KG1 (cell line): ENCODE data around the gene ERCC2.

Experiments used
- DNase-seq: peaks from one replicate; lab custom pipeline; 2025; lab: John Stamatoyannopoulos, UW

Gene ERCC2

GRCh38 chr19:45303269-45304060, 66.9 kb downstream of the ERCC2 start:
- no peak for DNase-seq

GRCh38 chr19:45302416-45302815, 68.0 kb downstream of the ERCC2 start:
- no peak for DNase-seq
